Chondrocyte (in vitro differentiated cells): ENCODE measurements around the gene NSMCE4A. TPM values are rescaled to one million over a fixed set of nuclear protein-coding genes. Genes with fewer than 3 reads are reported as not detected.
"Not testable (repeated sequence)": the region's sequence is repeated elsewhere in the genome, so short reads cannot be mapped to it uniquely, and the experiment has no call there.

Experiments
- DNase-seq: peaks from one replicate; pipeline ENCODE4 v3.0.0; 2021; ENCODE audit warnings: mixed read lengths, low spot score
- H3K27ac Mint-ChIP-seq: one replicate; pipeline ENCODE4 v1.8.0; 2021; ENCODE audit warnings: mild to moderate bottlenecking, moderate library complexity, mixed read lengths; ENCODE audit not compliant: unreplicated experiment
- H3K27me3 Mint-ChIP-seq: 2 replicates; pipeline ENCODE4 v1.8.0; 2021; ENCODE audit warnings: low read depth, mixed read lengths
- H3K36me3 Mint-ChIP-seq: 2 replicates; pipeline ENCODE4 v1.8.0; 2021; ENCODE audit warnings: low read depth, mixed read lengths
- H3K4me1 Mint-ChIP-seq: 2 replicates; pipeline ENCODE4 v1.8.0; 2021; ENCODE audit warnings: low read depth, mild to moderate bottlenecking, mixed read lengths
- H3K4me3 Mint-ChIP-seq: one replicate; pipeline ENCODE4 v1.8.0; 2021; ENCODE audit warnings: mild to moderate bottlenecking, moderate library complexity, mixed read lengths; ENCODE audit not compliant: unreplicated experiment
- H3K9me3 Mint-ChIP-seq: 2 replicates; pipeline ENCODE4 v1.8.0; 2021; ENCODE audit warnings: low read depth, mixed read lengths
- CTCF ChIP-seq: fragments of 200-600 bp; sonication (generic); IDR thresholded peaks from 2 replicates; pipeline ENCODE4 v1.5.0; 2021; ENCODE audit warnings: antibody characterized with exemption, mild to moderate bottlenecking, moderate library complexity
- long read RNA-seq: library from polyadenylated mRNA; stranded (forward); transcript quantifications from one replicate; pipeline ENCODE4 v2.0.0, GENCODE V29; 2021
- total RNA-seq: library from RNA; stranded (reverse); gene quantifications from 3 replicates; pipeline ENCODE4 v1.2.1, GENCODE V29; 2021

The NSMCE4A gene
- 19.5 to 25.1 TPM (median 24.8 TPM) in 3 replicates for total RNA-seq
- long read RNA-seq, transcript NSMCE4A-202 (11 exons, 1,394 nt): major isoform, 26 of 46 reads
- long read RNA-seq, partial matches to known transcripts: 5 of 46 reads
- long read RNA-seq, other reads (novel, unspliced or antisense): 14 of 46 reads

- peak; percentile 86 for TF ChIP-seq CTCF
These were observed at the start of gene NSMCE4A for GRCh38 chr10:121974535-121975294. TSS of gene NSMCE4A (minus strand) at chr10:121975217. CDS start at chr10:121975165, 52 bp downstream.

GRCh38 chr10:122023257-122023656 is 48.2 kb upstream of the NSMCE4A start:
- H3K9me3 Mint-ChIP-seq: not testable (repeated sequence)

More at GRCh38 chr10:121974535-121975294, at the start of gene NSMCE4A:
- no peaks in the 10 kb centered on the region for H3K9me3 Mint-ChIP-seq
- peak within 1 kb of the TSS; percentile 77 for H3K4me3 Mint-ChIP-seq
- peak within 1 kb of the TSS; percentile 49 for H3K27ac Mint-ChIP-seq
- peaks cover 15% of the 10 kb centered on the region for H3K4me1 Mint-ChIP-seq
- peak; percentile 92 for DNase-seq
- H3K36me3 Mint-ChIP-seq: peaks cover 1% of the 10 kb centered on the region
- no peaks in the 10 kb centered on the region for H3K27me3 Mint-ChIP-seq

GRCh38 chr10:122022276-122022675 is 47.3 kb upstream of the NSMCE4A start:
- Mint-ChIP-seq H3K4me1 (no peaks in the 10 kb centered on the region), H3K9me3 (no peaks in the 10 kb centered on the region), H3K27ac (no peak overlapping the region), H3K36me3 (no peaks in the 10 kb centered on the region), H3K4me3 (no peak overlapping the region), H3K27me3 (peaks cover 2% of the 10 kb centered on the region)
- no peak for TF ChIP-seq CTCF
- no peak for DNase-seq

More at GRCh38 chr10:122023257-122023656, 48.2 kb upstream of the NSMCE4A start:
- DNase-seq, H3K36me3 Mint-ChIP-seq, H3K27ac Mint-ChIP-seq, H3K4me1 Mint-ChIP-seq, H3K4me3 Mint-ChIP-seq, H3K27me3 Mint-ChIP-seq: not testable (repeated sequence)

GRCh38 chr10:122021828-122022227 is 46.8 kb upstream of the NSMCE4A start:
- H3K27ac Mint-ChIP-seq: no peak overlapping the region
- H3K27me3 Mint-ChIP-seq: peaks cover 3% of the 10 kb centered on the region
- no peaks in the 10 kb centered on the region for H3K4me1 Mint-ChIP-seq
- no peaks in the 10 kb centered on the region for H3K36me3 Mint-ChIP-seq
- H3K4me3 Mint-ChIP-seq: no peak overlapping the region
- DNase-seq: no peak
- no peaks in the 10 kb centered on the region for H3K9me3 Mint-ChIP-seq
- no peak for TF ChIP-seq CTCF

GRCh38 chr10:122021379-122021778 is 46.4 kb upstream of the NSMCE4A start:
- no peak overlapping the region for H3K27ac Mint-ChIP-seq
- TF ChIP-seq CTCF: no peak

More at GRCh38 chr10:122021379-122021778, 46.4 kb upstream of the NSMCE4A start:
- Mint-ChIP-seq H3K36me3 (no peaks in the 10 kb centered on the region), H3K4me1 (no peaks in the 10 kb centered on the region), H3K9me3 (no peaks in the 10 kb centered on the region), H3K4me3 (no peak overlapping the region), H3K27me3 (peaks cover 6% of the 10 kb centered on the region)
- no peak for DNase-seq
